Sigmoid colon (tissue), 4 donors: ENCODE results near the gene POLR1G.
"Not testable (repeated sequence)": the region's sequence is repeated elsewhere in the genome, so short reads cannot be mapped to it uniquely, and the experiment has no call there.

Experiments
- EP300 ChIP-seq, 4 donors: sonication (generic); formaldehyde crosslinking; IDR thresholded peaks; one replicate each; pipeline ENCODE4 v1.6.1; 2017; ENCODE audit warnings: antibody characterized with exemption in 4 of 4
- POLR2A ChIP-seq, 2 donors: fragments of 450-650 bp; IDR thresholded peaks; one replicate each; pipeline ENCODE4 v1.6.1; 2016; ENCODE audit warnings: antibody characterized with exemption in 2 of 2, mild to moderate bottlenecking in 2 of 2, moderate library complexity in 2 of 2
- POLR2AphosphoS5 ChIP-seq, 4 donors: sonication (generic); formaldehyde crosslinking; IDR thresholded peaks; one replicate each; pipeline ENCODE4 v1.6.1; 2017; ENCODE audit warnings: antibody characterized with exemption in 4 of 4
- TF ChIP-seq, protein P1 (sequence below), 4 experiments: fragments of 450-650 bp in 3 of 4; fragments of 200-600 bp in 1 of 4; IDR thresholded peaks; one replicate each; pipeline ENCODE4 v1.5.1; 2016 to 2019; ENCODE audit warnings: antibody characterized with exemption in 4 of 4, mild to moderate bottlenecking in 3 of 4, moderate library complexity in 2 of 4

DNA sequence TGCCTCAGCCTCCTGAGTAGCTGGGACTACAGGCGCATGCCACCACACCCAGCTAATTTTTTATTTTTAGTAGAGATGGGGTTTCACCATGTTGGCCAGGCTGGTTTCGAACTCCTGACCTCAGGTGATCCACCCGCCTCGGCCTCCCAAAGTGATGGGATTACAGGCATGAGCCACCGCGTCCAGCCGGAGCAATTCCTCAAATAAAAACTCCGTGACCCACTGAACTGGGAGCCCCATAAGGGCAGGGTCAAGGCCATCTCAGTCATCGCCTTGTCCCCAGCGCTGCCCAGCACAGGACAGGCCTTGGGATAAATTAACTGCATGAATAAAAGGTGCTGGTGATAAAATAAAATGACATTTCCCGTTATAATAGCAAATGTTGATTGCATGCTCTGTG, 23.5 kb downstream of the POLR1G start:
- TF ChIP-seq, protein P1, sequence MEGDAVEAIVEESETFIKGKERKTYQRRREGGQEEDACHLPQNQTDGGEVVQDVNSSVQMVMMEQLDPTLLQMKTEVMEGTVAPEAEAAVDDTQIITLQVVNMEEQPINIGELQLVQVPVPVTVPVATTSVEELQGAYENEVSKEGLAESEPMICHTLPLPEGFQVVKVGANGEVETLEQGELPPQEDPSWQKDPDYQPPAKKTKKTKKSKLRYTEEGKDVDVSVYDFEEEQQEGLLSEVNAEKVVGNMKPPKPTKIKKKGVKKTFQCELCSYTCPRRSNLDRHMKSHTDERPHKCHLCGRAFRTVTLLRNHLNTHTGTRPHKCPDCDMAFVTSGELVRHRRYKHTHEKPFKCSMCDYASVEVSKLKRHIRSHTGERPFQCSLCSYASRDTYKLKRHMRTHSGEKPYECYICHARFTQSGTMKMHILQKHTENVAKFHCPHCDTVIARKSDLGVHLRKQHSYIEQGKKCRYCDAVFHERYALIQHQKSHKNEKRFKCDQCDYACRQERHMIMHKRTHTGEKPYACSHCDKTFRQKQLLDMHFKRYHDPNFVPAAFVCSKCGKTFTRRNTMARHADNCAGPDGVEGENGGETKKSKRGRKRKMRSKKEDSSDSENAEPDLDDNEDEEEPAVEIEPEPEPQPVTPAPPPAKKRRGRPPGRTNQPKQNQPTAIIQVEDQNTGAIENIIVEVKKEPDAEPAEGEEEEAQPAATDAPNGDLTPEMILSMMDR (IDR thresholded peaks at IDR 0.05) = not testable (repeated sequence)
- not testable (repeated sequence) for TF ChIP-seq POLR2A, EP300, POLR2AphosphoS5 (IDR thresholded peaks at IDR 0.05)
